Body of pancreas (tissue), 4 donors: Measurements from ENCODE around the gene RDH16.

Experiments
- POLR2A ChIP-seq, 3 donors: fragments of 450-650 bp; IDR thresholded peaks; one replicate each; pipeline ENCODE4 v1.6.1; 2016; ENCODE audit warnings: antibody characterized with exemption in 3 of 3, mild to moderate bottlenecking in 2 of 3
- TF ChIP-seq, protein P1 (sequence below), 7 experiments: fragments of 450-650 bp in 4 of 7; fragments of 200-600 bp in 3 of 7; sonication (generic) in 3 of 7; IDR thresholded peaks; one replicate each; pipeline ENCODE4 v1.5.1; 2016 to 2019; ENCODE audit warnings: antibody characterized with exemption in 7 of 7

DNA sequence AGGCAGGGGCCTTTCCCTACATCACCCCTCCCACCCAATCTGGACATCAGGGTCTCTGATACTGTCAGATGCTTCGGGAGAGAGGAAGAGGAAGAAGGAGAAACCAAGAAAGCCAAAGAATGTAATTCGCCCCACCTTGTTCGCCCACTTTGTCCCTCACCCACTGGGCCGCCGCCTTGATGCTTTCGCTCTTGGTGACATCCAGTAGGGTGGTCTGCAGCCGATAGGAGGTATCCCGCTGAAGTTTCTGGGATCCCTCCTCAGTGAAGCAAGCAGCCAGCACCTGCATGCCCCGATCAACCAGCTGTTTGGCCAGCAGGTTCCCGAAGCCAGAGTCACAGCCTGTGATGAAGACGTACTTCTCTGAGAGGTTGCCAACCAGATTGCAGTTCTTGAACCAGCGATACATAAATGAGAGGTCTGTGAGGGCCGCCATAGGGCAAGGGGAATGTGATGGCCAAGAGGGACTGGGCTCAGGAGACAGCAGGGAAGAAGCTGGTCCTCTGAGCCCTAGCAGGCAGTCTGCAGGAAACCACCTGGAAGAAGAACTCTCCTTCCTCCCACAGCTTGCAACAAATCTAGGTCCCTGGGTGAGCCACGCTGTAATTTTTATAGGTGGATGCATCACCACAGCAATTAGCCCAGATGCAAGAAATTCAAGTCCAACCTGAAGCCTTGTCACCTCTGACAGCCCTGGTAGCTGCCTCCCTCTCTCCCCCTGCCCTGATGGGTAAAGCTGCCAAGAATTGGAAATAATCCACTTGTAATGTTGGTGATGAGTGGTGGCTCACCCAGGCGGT is 23.4 kb downstream of the RDH16 start, which contains the start of gene SDR9C7:
- TF ChIP-seq, protein P1, sequence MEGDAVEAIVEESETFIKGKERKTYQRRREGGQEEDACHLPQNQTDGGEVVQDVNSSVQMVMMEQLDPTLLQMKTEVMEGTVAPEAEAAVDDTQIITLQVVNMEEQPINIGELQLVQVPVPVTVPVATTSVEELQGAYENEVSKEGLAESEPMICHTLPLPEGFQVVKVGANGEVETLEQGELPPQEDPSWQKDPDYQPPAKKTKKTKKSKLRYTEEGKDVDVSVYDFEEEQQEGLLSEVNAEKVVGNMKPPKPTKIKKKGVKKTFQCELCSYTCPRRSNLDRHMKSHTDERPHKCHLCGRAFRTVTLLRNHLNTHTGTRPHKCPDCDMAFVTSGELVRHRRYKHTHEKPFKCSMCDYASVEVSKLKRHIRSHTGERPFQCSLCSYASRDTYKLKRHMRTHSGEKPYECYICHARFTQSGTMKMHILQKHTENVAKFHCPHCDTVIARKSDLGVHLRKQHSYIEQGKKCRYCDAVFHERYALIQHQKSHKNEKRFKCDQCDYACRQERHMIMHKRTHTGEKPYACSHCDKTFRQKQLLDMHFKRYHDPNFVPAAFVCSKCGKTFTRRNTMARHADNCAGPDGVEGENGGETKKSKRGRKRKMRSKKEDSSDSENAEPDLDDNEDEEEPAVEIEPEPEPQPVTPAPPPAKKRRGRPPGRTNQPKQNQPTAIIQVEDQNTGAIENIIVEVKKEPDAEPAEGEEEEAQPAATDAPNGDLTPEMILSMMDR (IDR thresholded peaks at IDR 0.05): no peak
- TF ChIP-seq POLR2A (IDR thresholded peaks at IDR 0.05): no peak
